ENCODE results near the gene DUSP19.

GRCh38 chr2:183123959-183124221, 45.3 kb downstream of the DUSP19 start:
- TF ChIP-seq CTCF (CRISPR knock-in tag; IDR thresholded peaks at IDR 0.05), result no peak
- no peak for TF ChIP-seq ESRRA (CRISPR knock-in tag; IDR thresholded peaks at IDR 0.05; ENCODE audit: low read depth)
- no peak for TF ChIP-seq ZNF740 (CRISPR knock-in tag; IDR thresholded peaks at IDR 0.05)
